K562 (cell line): ENCODE results near the gene TNFSF9. TPM values are rescaled to one million over a fixed set of nuclear protein-coding genes. Genes with fewer than 3 reads are reported as not detected.
A peak's percentile ranks its signal among the peaks of the same experiment; 100 is the strongest.

Experiments
- ARNT ChIP-seq, 2 experiments: fragments of 450-650 bp; IDR thresholded peaks; 2 replicates each; pipeline ENCODE4 v1.6.1; 2016; ENCODE audit warnings: mild to moderate bottlenecking in 1 of 2
- DPF2 ChIP-seq: fragments of 450-650 bp; IDR thresholded peaks from 2 replicates; pipeline ENCODE4 v1.6.1; 2016
- KAT7 ChIP-seq: sonication (generic); formaldehyde crosslinking; IDR thresholded peaks from 2 replicates; pipeline ENCODE4 v1.8.0; 2022; ENCODE audit warnings: missing genetic modification reagents, mild to moderate bottlenecking, borderline replicate concordance
- MIER1 ChIP-seq: fragments of 450-650 bp; IDR thresholded peaks from 2 replicates; pipeline ENCODE4 v1.6.1; 2016; ENCODE audit warnings: antibody characterized with exemption, mild to moderate bottlenecking, low read depth
- NFYB ChIP-seq: IDR thresholded peaks from 2 replicates; pipeline ENCODE4 v1.6.1; 2011; ENCODE audit warnings: mild to moderate bottlenecking, moderate library complexity; ENCODE audit not compliant: insufficient read length; ENCODE audit errors: extremely low read depth
- NONO ChIP-seq, 2 experiments: fragments of 200-400 bp in 1 of 2; fragments of 450-650 bp in 1 of 2; formaldehyde crosslinking in 1 of 2; IDR thresholded peaks; 2 replicates each; pipeline ENCODE4 v1.6.1; 2017; ENCODE audit warnings: low read depth in 2 of 2, mild to moderate bottlenecking in 2 of 2, moderate library complexity in 2 of 2, low read length in 1 of 2
- POLR2B ChIP-seq: fragments of 450-650 bp; IDR thresholded peaks from 2 replicates; pipeline ENCODE4 v1.6.1; 2018; ENCODE audit warnings: low read depth; ENCODE audit not compliant: partially characterized antibody
- RFX1 ChIP-seq: fragments of 450-650 bp; IDR thresholded peaks from 2 replicates; pipeline ENCODE4 v1.6.1; 2016; ENCODE audit warnings: mild to moderate bottlenecking, moderate library complexity
- ZNF668 ChIP-seq: fragments of 250-450 bp; sonication (Bioruptor Pico); IDR thresholded peaks from 2 replicates; pipeline ENCODE4 v1.8.0; 2022; ENCODE audit warnings: mild to moderate bottlenecking, inconsistent platforms
- ZNF76 ChIP-seq: fragments of 250-450 bp; sonication (Bioruptor Pico); IDR thresholded peaks from 2 replicates; pipeline ENCODE4 v1.4.0; 2020; ENCODE audit warnings: mild to moderate bottlenecking, moderate library complexity, borderline replicate concordance
- polyA plus RNA-seq, 8 experiments: library from polyadenylated mRNA; depleted of rRNA in 4 of 8; stranded (reverse) in 5 of 8; unstranded in 3 of 8; fragments of >200 nt; fragmentation: Nextera tagmentation in 2 of 8; fragmentation: Illumina TruSeq in 1 of 8; extraction: Ambion mirVana in 2 of 8; extraction: Trizol in 1 of 8; gene quantifications; 2 replicates each; pipeline versions ENCODE4 v1.2.1 to v1.2.3, GENCODE V29; 2011 to 2014; ENCODE audit warnings: inconsistent platforms in 1 of 8, missing spikeins in 1 of 8
- total RNA-seq, 7 experiments: library from RNA; depleted of rRNA in 6 of 7; stranded (reverse); fragments of >200 nt in 6 of 7; fragmentation: Illumina TruSeq in 2 of 7; extraction: Trizol in 2 of 7; gene quantifications; 2 replicates each; pipeline versions ENCODE4 v1.2.1 to v1.2.3, GENCODE V29; 2011 to 2021; ENCODE audit warnings: low replicate concordance in 1 of 7
- TF ChIP-seq, protein P1 (sequence below): fragments of 250-450 bp; sonication (Bioruptor Pico); IDR thresholded peaks from 2 replicates; pipeline ENCODE4 v1.5.0; 2022; ENCODE audit warnings: mild to moderate bottlenecking
- TF ChIP-seq, protein P2 (sequence below), 2 experiments: fragments of 450-650 bp; formaldehyde crosslinking in 1 of 2; IDR thresholded peaks; 2 replicates each; pipeline versions ENCODE4 v1.4.0 to v1.6.1; 2014 to 2020; ENCODE audit warnings: mild to moderate bottlenecking in 2 of 2, borderline replicate concordance in 1 of 2, low read depth in 1 of 2
- TF ChIP-seq, protein P3 (sequence below): IDR thresholded peaks from 2 replicates; pipeline ENCODE4 v1.6.1; 2011; ENCODE audit not compliant: insufficient read length; ENCODE audit errors: extremely low read depth
- TF ChIP-seq, protein P4 (sequence below): fragments of 450-650 bp; IDR thresholded peaks from 2 replicates; pipeline ENCODE4 v1.6.1; 2016; ENCODE audit warnings: borderline replicate concordance

Gene TNFSF9
- total and polyA plus RNA-seq, 9 of the 15 experiments (the other 6 are each of a cell fraction or from before 2014, with no cell fraction given): 1.4 to 17.9 (median 6.5) TPM

DNA sequence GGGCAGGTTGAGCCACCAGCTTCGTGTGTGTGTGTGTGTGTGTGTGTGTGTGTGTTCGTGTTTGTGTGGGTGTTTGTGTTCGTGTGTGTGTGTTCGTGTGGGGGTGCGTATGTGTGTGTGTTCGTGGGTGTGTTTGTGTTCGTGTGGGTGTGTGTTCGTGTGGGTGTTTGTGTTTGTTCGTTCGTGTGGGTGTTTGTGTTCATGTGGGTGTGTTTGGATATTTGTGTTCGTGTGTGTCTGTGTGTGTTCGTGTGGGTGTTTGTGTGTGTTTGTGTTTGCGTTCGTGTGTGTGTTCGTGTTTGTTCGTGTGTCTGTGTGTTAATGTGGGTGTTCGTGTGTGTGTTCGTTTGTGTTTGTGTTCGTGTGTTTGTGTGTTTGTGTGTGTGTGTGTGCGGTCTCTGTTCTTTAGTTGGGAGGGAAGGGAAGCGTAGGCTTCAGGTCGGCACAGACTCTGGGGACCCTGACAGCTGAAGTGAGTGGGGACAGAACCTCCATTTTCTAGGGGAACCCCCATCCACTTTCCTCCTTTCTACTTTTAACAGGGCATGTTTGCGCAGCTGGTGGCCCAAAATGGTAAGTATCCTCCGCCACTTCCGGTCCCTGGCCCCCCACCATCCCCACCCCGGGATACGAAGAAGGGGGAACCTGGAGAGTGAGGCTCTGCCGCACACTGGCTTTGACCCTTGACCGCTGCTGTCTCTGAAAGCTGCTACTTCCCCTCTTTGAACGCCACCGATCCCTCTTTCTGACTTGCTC, 1.6 kb downstream of the TNFSF9 start (continued):
- TF ChIP-seq, protein P1, sequence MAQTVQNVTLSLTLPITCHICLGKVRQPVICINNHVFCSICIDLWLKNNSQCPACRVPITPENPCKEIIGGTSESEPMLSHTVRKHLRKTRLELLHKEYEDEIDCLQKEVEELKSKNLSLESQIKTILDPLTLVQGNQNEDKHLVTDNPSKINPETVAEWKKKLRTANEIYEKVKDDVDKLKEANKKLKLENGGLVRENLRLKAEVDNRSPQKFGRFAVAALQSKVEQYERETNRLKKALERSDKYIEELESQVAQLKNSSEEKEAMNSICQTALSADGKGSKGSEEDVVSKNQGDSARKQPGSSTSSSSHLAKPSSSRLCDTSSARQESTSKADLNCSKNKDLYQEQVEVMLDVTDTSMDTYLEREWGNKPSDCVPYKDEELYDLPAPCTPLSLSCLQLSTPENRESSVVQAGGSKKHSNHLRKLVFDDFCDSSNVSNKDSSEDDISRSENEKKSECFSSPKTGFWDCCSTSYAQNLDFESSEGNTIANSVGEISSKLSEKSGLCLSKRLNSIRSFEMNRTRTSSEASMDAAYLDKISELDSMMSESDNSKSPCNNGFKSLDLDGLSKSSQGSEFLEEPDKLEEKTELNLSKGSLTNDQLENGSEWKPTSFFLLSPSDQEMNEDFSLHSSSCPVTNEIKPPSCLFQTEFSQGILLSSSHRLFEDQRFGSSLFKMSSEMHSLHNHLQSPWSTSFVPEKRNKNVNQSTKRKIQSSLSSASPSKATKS (CRISPR knock-in tag): no peak
- TF ChIP-seq ZNF76 (CRISPR knock-in tag) (no peak), RFX1 (no peak), DPF2 (peak; percentile 81), MIER1 (peak; percentile 81), ZNF668 (no peak), KAT7 (CRISPR knock-in tag) (peak; percentile 90; the same call in 1 of the 2 replicates), POLR2B (peak; percentile 76), NFYB (no peak), ARNT (IDR thresholded peaks at IDR 0.05) (no peak; a peak in 2 of 4 replicates), NONO (IDR thresholded peaks at IDR 0.05; ENCODE audit: low read depth in 2 of 2, low read length in 1 of 2) (no peak)
- TF ChIP-seq, protein P2, sequence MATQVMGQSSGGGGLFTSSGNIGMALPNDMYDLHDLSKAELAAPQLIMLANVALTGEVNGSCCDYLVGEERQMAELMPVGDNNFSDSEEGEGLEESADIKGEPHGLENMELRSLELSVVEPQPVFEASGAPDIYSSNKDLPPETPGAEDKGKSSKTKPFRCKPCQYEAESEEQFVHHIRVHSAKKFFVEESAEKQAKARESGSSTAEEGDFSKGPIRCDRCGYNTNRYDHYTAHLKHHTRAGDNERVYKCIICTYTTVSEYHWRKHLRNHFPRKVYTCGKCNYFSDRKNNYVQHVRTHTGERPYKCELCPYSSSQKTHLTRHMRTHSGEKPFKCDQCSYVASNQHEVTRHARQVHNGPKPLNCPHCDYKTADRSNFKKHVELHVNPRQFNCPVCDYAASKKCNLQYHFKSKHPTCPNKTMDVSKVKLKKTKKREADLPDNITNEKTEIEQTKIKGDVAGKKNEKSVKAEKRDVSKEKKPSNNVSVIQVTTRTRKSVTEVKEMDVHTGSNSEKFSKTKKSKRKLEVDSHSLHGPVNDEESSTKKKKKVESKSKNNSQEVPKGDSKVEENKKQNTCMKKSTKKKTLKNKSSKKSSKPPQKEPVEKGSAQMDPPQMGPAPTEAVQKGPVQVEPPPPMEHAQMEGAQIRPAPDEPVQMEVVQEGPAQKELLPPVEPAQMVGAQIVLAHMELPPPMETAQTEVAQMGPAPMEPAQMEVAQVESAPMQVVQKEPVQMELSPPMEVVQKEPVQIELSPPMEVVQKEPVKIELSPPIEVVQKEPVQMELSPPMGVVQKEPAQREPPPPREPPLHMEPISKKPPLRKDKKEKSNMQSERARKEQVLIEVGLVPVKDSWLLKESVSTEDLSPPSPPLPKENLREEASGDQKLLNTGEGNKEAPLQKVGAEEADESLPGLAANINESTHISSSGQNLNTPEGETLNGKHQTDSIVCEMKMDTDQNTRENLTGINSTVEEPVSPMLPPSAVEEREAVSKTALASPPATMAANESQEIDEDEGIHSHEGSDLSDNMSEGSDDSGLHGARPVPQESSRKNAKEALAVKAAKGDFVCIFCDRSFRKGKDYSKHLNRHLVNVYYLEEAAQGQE (IDR thresholded peaks at IDR 0.05; ENCODE audit: borderline replicate concordance): no peak
- TF ChIP-seq, protein P2 (CRISPR knock-in tag; IDR thresholded peaks at IDR 0.05; ENCODE audit: low read depth): no peak
- TF ChIP-seq, protein P3, sequence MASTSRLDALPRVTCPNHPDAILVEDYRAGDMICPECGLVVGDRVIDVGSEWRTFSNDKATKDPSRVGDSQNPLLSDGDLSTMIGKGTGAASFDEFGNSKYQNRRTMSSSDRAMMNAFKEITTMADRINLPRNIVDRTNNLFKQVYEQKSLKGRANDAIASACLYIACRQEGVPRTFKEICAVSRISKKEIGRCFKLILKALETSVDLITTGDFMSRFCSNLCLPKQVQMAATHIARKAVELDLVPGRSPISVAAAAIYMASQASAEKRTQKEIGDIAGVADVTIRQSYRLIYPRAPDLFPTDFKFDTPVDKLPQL: no peak
- TF ChIP-seq, protein P4, sequence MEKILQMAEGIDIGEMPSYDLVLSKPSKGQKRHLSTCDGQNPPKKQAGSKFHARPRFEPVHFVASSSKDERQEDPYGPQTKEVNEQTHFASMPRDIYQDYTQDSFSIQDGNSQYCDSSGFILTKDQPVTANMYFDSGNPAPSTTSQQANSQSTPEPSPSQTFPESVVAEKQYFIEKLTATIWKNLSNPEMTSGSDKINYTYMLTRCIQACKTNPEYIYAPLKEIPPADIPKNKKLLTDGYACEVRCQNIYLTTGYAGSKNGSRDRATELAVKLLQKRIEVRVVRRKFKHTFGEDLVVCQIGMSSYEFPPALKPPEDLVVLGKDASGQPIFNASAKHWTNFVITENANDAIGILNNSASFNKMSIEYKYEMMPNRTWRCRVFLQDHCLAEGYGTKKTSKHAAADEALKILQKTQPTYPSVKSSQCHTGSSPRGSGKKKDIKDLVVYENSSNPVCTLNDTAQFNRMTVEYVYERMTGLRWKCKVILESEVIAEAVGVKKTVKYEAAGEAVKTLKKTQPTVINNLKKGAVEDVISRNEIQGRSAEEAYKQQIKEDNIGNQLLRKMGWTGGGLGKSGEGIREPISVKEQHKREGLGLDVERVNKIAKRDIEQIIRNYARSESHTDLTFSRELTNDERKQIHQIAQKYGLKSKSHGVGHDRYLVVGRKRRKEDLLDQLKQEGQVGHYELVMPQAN: peak; percentile 90; the same call in 1 of the 2 replicates
